Endodermal cell (in vitro differentiated cells): ENCODE results near the gene ROR2. TPM values are rescaled to one million over a fixed set of nuclear protein-coding genes. Genes with fewer than 3 reads are reported as not detected.

ENCODE experiments used
- DNase-seq: peaks from one replicate; pipeline ENCODE4 v3.0.0-alpha.2; 2017
- H3K27ac ChIP-seq: 2 replicates; pipeline ENCODE4 v1.5.1; 2013; ENCODE audit warnings: mild to moderate bottlenecking, low read depth, low read length, moderate library complexity
- H3K27me3 ChIP-seq: 2 replicates; pipeline ENCODE4 v1.6.1; 2013; ENCODE audit warnings: mild to moderate bottlenecking, low read length, moderate library complexity; ENCODE audit not compliant: insufficient read depth, control insufficient read depth, poor library complexity, severe bottlenecking
- H3K36me3 ChIP-seq: 2 replicates; pipeline ENCODE4 v1.7.0; 2013; ENCODE audit warnings: mild to moderate bottlenecking, low read length, moderate library complexity; ENCODE audit not compliant: control insufficient read depth, insufficient read depth
- H3K4me1 ChIP-seq: one replicate; pipeline ENCODE4 v1.7.0; 2013; ENCODE audit warnings: low read length; ENCODE audit not compliant: control insufficient read depth, insufficient read depth
- H3K4me3 ChIP-seq: 2 replicates; pipeline ENCODE4 v1.5.1; 2013; ENCODE audit warnings: mild to moderate bottlenecking, low read length, moderate library complexity
- H3K9ac ChIP-seq: 2 replicates; pipeline ENCODE4 v1.6.1; 2013; ENCODE audit warnings: mild to moderate bottlenecking, low read length, moderate library complexity; ENCODE audit not compliant: poor library complexity, severe bottlenecking; ENCODE audit errors: extremely low read depth
- H3K9me3 ChIP-seq: 2 replicates; pipeline ENCODE4 v1.6.1; 2013; ENCODE audit warnings: mild to moderate bottlenecking, low read length, moderate library complexity; ENCODE audit not compliant: control insufficient read depth
- H3K27ac Mint-ChIP-seq: 2 replicates; pipeline ENCODE4 v1.8.0; 2020; ENCODE audit warnings: mixed read lengths
- H3K27me3 Mint-ChIP-seq: 2 replicates; pipeline ENCODE4 v1.8.0; 2021; ENCODE audit warnings: mild to moderate bottlenecking, mixed read lengths; ENCODE audit not compliant: insufficient read depth
- H3K36me3 Mint-ChIP-seq: 2 replicates; pipeline ENCODE4 v1.8.0; 2020; ENCODE audit warnings: low read depth, mixed read lengths
- H3K4me1 Mint-ChIP-seq: 2 replicates; pipeline ENCODE4 v1.8.0; 2020; ENCODE audit warnings: mixed read lengths
- H3K4me3 Mint-ChIP-seq: 2 replicates; pipeline ENCODE4 v1.8.0; 2020; ENCODE audit warnings: mild to moderate bottlenecking, moderate library complexity, mixed read lengths
- H3K9me3 Mint-ChIP-seq: 2 replicates; pipeline ENCODE4 v1.8.0; 2020; ENCODE audit warnings: mild to moderate bottlenecking, mixed read lengths
- WGBS, 2 experiments: methylation state at CpG; one replicate each; pipeline versions ENCODE4 v1.1.5 to v1.1.7; 2013; ENCODE audit warnings: missing lambda C conversion rate in 2 of 2, mixed read lengths in 1 of 2; ENCODE audit not compliant: insufficient coverage in 1 of 2, insufficient read length in 1 of 2; 5-methylcytosine and 5-hydroxymethylcytosine counted together
- total RNA-seq, 2 donors: library from RNA; stranded (reverse); fragmentation: NEBNext Ultra II Directional in 1 of 2; extraction: Animal tissue kit (Norgen Biotek cat#: 25700) in 1 of 2; gene quantifications; 2 replicates in 1 of 2; 3 replicates in 1 of 2; pipeline ENCODE4 v1.2.1, GENCODE V29; 2021
- TF ChIP-seq, protein P1 (sequence below): fragments of 200-600 bp; sonication (generic); conservative IDR thresholded peaks from 2 replicates; pipeline ENCODE4 v1.5.0; 2021; ENCODE audit warnings: antibody characterized with exemption, mild to moderate bottlenecking

Gene ROR2
- total RNA-seq, 2 donors from 2014 or later: 104 to 160 TPM

DNA sequence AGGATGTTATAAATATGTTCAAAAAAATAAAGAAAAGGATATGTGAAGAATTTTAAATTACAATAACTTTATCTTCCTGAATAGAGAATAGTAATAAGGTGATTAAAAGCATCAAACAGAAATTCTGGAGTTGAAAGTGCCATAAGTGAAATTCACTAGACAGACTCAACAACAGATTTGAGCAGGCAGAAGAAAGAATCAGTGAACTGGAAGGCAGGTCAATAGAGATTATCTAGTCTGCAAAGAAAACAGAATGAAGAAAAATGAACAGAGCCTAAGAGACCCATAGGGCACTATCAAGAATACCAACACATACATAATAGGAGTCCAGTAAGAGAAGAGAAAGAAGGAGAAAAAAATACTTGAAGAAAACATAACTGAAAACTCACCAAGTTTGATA is 162.1 kb downstream of the ROR2 start:
- H3K4me3 Mint-ChIP-seq: no peak overlapping the region
- no peaks in the 10 kb centered on the region for H3K27me3 Mint-ChIP-seq
- H3K9me3 ChIP-seq: peaks cover 28% of the 10 kb centered on the region
- peaks cover 14% of the 10 kb centered on the region for H3K9me3 Mint-ChIP-seq
- H3K4me1 Mint-ChIP-seq: peaks cover 13% of the 10 kb centered on the region
- no peaks in the 10 kb centered on the region for H3K27me3 ChIP-seq
- no peak overlapping the region for H3K9ac ChIP-seq
- no peak overlapping the region for H3K27ac Mint-ChIP-seq
- no peak overlapping the region for H3K27ac ChIP-seq
- no peaks in the 10 kb centered on the region for H3K4me1 ChIP-seq
- peaks cover 43% of the 10 kb centered on the region for H3K36me3 Mint-ChIP-seq
- TF ChIP-seq, protein P1, sequence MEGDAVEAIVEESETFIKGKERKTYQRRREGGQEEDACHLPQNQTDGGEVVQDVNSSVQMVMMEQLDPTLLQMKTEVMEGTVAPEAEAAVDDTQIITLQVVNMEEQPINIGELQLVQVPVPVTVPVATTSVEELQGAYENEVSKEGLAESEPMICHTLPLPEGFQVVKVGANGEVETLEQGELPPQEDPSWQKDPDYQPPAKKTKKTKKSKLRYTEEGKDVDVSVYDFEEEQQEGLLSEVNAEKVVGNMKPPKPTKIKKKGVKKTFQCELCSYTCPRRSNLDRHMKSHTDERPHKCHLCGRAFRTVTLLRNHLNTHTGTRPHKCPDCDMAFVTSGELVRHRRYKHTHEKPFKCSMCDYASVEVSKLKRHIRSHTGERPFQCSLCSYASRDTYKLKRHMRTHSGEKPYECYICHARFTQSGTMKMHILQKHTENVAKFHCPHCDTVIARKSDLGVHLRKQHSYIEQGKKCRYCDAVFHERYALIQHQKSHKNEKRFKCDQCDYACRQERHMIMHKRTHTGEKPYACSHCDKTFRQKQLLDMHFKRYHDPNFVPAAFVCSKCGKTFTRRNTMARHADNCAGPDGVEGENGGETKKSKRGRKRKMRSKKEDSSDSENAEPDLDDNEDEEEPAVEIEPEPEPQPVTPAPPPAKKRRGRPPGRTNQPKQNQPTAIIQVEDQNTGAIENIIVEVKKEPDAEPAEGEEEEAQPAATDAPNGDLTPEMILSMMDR: no peak
- H3K36me3 ChIP-seq: peaks cover 72% of the 10 kb centered on the region
- no peak for DNase-seq
- no peak overlapping the region for H3K4me3 ChIP-seq

DNA sequence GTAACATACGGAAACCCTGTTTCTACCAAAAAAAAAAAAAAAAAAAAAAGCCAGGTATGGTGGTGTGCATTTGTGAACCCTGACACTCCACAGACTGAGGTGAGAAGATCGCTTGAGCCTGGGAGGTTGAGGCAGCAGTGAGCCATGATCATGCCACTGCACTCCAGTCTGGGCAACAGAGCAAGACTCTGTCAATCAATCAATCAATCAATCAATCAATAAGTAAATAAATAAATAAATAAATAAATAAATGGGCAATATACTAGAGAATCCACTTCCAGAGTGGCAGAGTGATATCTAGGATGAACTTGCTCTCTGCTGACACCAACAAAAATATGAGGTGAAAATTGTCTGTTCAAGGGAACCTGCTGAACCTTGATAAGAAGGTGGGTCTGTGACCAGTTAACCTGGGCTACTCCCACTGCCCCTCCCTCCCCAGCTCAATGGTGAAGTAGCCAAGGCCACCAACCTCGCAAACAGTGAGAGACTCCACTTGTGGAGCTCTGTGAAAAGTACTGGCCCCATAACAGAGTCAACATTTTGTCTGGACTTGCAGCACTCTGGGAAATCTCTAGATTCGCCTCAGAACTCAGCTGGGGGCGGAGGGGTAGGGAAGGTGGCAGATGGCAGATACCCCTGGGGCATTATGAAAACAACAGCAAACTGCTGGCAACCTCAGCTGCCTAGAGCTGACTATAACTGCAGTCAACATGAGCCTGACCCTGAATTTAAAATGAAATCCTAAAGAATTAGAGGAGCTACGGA is 163.7 kb downstream of the ROR2 start:
- peaks cover 52% of the 10 kb centered on the region for H3K36me3 Mint-ChIP-seq
- peaks cover 14% of the 10 kb centered on the region for H3K9me3 Mint-ChIP-seq
- peak overlapping the region; percentile 7 for H3K27ac ChIP-seq
- no peak overlapping the region for H3K9ac ChIP-seq
- H3K27me3 ChIP-seq: no peaks in the 10 kb centered on the region
- TF ChIP-seq, protein P1: no peak
- H3K36me3 ChIP-seq: peaks cover 86% of the 10 kb centered on the region
- no peaks in the 10 kb centered on the region for H3K4me1 ChIP-seq
- no peaks in the 10 kb centered on the region for H3K27me3 Mint-ChIP-seq
- no peak overlapping the region for H3K27ac Mint-ChIP-seq
- no peak overlapping the region for H3K4me3 Mint-ChIP-seq
- peaks cover 28% of the 10 kb centered on the region for H3K9me3 ChIP-seq
- H3K4me3 ChIP-seq: no peak overlapping the region
- DNase-seq: peak; percentile 41
- 96 to 97% methylated on average over 4 to 6 of the region's 6 CpGs for WGBS, 2 experiments
- peaks cover 18% of the 10 kb centered on the region for H3K4me1 Mint-ChIP-seq

DNA sequence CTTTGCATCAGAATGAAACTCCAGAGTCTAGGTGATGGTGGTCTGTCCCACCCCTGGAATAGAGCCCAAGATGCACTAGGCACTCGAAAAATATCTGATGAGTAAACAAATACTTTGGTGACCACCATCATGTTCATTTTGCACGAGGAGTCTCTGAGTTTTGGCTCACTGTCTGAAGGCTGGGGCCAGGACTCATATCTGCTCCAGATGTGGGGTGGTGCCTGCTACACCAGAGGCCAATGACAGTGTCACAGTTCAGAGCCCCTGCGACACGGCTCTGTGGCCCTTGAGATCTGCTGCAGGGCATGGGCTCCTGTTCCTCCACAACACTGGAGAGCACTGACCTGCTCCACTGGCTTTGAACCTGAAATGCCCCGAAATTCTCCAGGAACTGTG is 164.6 kb downstream of the ROR2 start:
- Mint-ChIP-seq H3K27me3 (no peaks in the 10 kb centered on the region), H3K36me3 (peaks cover 59% of the 10 kb centered on the region), H3K27ac (no peak overlapping the region), H3K9me3 (peaks cover 14% of the 10 kb centered on the region), H3K4me3 (no peak overlapping the region), H3K4me1 (peaks cover 18% of the 10 kb centered on the region)
- Histone ChIP-seq H3K27me3 (no peaks in the 10 kb centered on the region), H3K4me1 (no peaks in the 10 kb centered on the region), H3K9me3 (peaks cover 26% of the 10 kb centered on the region), H3K27ac (no peak overlapping the region), H3K4me3 (no peak overlapping the region), H3K36me3 (peaks cover 92% of the 10 kb centered on the region), H3K9ac (no peak overlapping the region)
- 96 to 100% methylated on average over 3 to 5 of the region's 5 CpGs for WGBS, 2 experiments
- TF ChIP-seq, protein P1: no peak
- peak; percentile 23 for DNase-seq
